Activated CD8-positive, alpha-beta memory T cell treated with anti-CD3 and anti-CD28 coated beads, Interleukin-2, amount 10 ng/mL, durations not matched to agents 7 days and 5 days (primary cell): Measurements from ENCODE around the gene CORO1C. TPM values are rescaled to one million over a fixed set of nuclear protein-coding genes. Genes with fewer than 3 reads are reported as not detected.

Experiments used
- ATAC-seq: fragments of 150-1000 bp; cut with Tn5 transposase; one replicate; pipeline ENCODE4 v1.10.0; 2021; ENCODE audit warnings: moderate library complexity
- CTCF ChIA-PET: fragments of 350-600 bp; sonication (Branson Sonifier 250); formaldehyde crosslinking; loops from one replicate; lab custom pipeline; 2021; ENCODE audit warnings: antibody characterized with exemption; lab: Charles Lee
- DNase-seq: peaks from one replicate; pipeline ENCODE4 v3.0.0-alpha.2; 2020
- H3K27ac Mint-ChIP-seq: one replicate; pipeline ENCODE4 v1.8.0; 2021; ENCODE audit warnings: mild to moderate bottlenecking, mixed read lengths
- H3K27me3 Mint-ChIP-seq: one replicate; pipeline ENCODE4 v1.8.0; 2021; ENCODE audit warnings: mixed read lengths
- H3K36me3 Mint-ChIP-seq: one replicate; pipeline ENCODE4 v1.8.0; 2021; ENCODE audit warnings: mild to moderate bottlenecking, mixed read lengths
- H3K4me1 Mint-ChIP-seq: one replicate; pipeline ENCODE4 v1.8.0; 2021; ENCODE audit warnings: mixed read lengths
- H3K4me3 Mint-ChIP-seq: one replicate; pipeline ENCODE4 v1.8.0; 2021; ENCODE audit warnings: mild to moderate bottlenecking, moderate library complexity, mixed read lengths
- H3K9me3 Mint-ChIP-seq: one replicate; pipeline ENCODE4 v1.8.0; 2022; ENCODE audit warnings: low read depth, mixed read lengths
- microRNA-seq: library from miRNA; unstranded; fragments of <30 nt; microRNA quantifications from one replicate; pipeline ENCODE4 v1.2.0, GENCODE V29; 2022
- total RNA-seq, 2 experiments: library from RNA; stranded (reverse); gene quantifications; one replicate each; pipeline ENCODE4 v1.2.3, GENCODE V29; 2021

Gene CORO1C
- total RNA-seq, 2 experiments from 2014 or later: 54.3 to 63.0 TPM

DNA sequence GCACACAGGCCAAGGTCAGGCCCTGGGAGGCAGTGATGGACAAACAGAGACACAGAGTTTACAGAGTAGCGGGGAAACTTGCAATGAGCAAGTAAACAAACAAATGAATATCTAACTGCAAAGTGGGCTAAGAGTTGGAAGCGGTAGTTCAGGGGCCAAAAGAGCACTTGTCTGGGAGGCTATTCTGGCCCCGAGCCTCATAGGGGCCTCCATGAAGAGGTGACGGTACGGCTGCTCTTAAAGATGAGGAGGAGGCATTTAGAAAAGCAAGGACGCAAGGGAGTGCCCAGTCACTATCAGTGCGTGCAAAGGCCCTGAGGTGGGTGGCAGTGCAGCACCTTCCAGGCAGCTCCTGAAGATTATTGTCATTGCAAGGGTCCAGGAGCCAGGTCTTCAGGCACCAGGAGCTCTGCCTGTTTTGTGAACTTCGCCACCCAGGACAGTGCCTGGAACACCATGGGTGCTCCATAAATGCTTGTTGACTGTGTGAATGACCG lies 129.1 kb downstream of the CORO1C start:
- ATAC-seq (no peak), DNase-seq (no peak)
- no peak overlapping the region for H3K4me3 Mint-ChIP-seq
- H3K4me1 Mint-ChIP-seq: peaks cover 2% of the 10 kb centered on the region
- peaks cover 2% of the 10 kb centered on the region for H3K9me3 Mint-ChIP-seq
- no peaks in the 10 kb centered on the region for H3K36me3 Mint-ChIP-seq
- CTCF ChIA-PET: interaction anchor here (0.7 kb wide), 1 partner anchor 256 kb away, joined by 3 read pairs; no protein-coding TSS in a partner anchor
- H3K27ac Mint-ChIP-seq: no peak overlapping the region
- H3K27me3 Mint-ChIP-seq: peaks cover 4% of the 10 kb centered on the region

DNA sequence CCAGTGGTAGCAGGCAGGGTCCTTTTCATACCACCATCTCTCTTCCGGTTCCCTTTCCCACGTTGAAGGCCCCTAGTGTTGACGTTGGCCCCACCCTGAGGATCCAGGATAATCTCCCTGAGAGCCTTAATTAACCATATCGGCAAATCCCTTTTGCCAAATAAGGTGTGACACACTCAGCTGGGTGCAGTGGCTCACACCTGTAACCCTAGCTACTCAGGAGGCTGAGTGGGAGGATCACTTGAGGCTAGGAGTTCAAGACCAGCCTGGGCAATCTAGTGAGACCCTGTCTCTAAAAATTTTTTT lies 130.7 kb downstream of the CORO1C start:
- DNase-seq (no peak), ATAC-seq (no peak)
- Mint-ChIP-seq H3K36me3 (no peaks in the 10 kb centered on the region), H3K27me3 (peaks cover 4% of the 10 kb centered on the region), H3K27ac (no peak overlapping the region), H3K4me1 (peaks cover 2% of the 10 kb centered on the region), H3K9me3 (no peaks in the 10 kb centered on the region), H3K4me3 (no peak overlapping the region)
- CTCF ChIA-PET: interaction anchor here (2.1 kb wide), 1 partner anchor 17 kb away, joined by 6 read pairs; no protein-coding TSS in a partner anchor

DNA sequence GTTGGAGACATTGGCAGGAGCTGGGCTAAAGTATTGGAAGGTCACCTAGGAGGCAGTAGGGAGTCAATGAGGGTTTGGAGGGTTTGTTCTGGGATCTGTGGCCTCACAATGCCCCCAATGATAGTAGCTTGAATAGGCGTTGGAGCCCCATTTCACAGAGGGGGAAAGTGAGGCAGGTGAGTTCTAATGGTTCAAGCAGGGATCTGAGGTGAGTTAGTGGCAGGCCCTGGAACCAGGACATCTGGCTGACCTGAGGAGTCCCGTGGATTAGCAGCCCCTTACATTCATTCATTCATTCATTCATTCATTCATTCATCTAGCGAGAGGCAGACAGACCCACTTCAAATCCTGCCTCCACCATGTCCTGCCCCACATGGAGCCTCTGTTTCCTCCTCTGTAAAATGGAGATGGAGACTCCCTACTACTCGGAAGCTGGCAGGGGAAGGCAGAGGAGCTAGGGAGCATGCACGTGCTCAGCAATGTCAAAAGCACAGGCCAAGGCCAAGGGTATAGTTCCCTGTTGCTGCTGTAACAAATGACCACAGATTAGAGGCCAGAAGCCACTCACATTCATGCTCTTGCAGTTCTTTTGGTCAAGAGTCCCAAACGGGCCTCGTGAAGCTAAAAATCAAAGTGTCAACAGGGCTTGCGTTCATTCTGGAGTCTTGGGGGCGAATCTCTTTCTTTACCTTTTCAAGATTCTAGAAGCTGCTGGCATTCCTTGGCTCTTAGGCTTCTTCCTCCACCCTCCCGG lies 131.2 kb downstream of the CORO1C start:
- H3K4me1 Mint-ChIP-seq: no peaks in the 10 kb centered on the region
- CTCF ChIA-PET: interaction anchor here (2.1 kb wide), 1 partner anchor 18 kb away, joined by 6 read pairs; no protein-coding TSS in a partner anchor
- peaks cover 4% of the 10 kb centered on the region for H3K27me3 Mint-ChIP-seq
- DNase-seq (no peak), ATAC-seq (no peak)
- no peaks in the 10 kb centered on the region for H3K9me3 Mint-ChIP-seq
- H3K4me3 Mint-ChIP-seq: no peak overlapping the region
- no peak overlapping the region for H3K27ac Mint-ChIP-seq
- no peaks in the 10 kb centered on the region for H3K36me3 Mint-ChIP-seq

DNA sequence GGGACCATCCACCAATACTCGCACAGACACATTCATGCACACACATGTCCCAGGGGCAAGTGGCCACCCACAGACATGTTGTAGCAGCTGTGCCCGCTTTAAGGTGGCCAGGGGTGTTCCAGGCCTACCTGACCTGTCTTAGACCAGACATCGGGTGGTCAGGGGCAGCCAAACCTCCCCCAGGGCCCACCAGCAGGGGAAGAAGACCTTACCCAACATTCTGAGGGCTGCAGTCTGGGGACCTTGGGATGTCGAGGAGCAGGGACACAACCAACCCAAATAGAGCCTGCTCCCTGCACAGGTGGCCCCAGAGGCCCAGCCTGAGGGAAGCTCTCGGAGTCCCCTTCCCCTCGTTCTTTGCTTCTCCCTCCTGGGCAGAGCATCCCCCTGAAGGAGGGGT lies 131.8 kb downstream of the CORO1C start:
- H3K36me3 Mint-ChIP-seq: no peaks in the 10 kb centered on the region
- ATAC-seq: no peak
- CTCF ChIA-PET: interaction anchor here (2.1 kb wide), 1 partner anchor 18 kb away, joined by 6 read pairs; no protein-coding TSS in a partner anchor

DNA sequence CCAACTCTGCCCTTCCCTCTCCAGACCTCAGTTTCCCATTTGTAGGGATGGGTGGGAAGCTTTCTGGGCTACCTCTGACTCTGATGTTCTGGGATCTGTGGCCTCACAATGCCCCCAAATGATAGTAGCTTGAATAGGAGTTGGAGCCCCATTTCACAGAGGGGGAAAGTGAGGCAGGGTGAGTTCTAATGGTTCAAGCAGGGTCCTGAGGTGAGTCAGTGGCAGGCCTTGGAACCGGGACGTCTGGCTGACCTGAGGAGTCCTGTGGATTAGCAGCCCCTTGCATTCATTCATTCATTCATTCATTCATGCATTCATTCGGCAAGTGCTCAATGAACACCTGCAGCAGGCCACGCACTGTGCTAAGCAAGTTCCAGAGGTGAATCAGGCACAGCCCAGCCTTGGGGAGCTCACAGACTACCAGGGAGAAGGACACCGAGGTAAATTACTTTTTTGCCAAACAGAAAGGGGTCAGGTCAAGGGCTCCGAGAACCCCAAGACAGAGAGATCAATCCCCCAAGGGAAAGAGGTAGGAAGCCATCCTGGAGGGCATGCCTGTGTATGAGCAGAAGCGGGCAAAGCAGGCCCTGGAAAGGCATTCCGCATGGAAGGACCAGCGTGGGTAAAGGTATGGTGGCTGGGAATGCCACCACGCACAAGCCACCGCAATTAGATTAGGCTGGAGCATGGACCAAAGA lies 132.6 kb downstream of the CORO1C start:
- H3K36me3 Mint-ChIP-seq: no peaks in the 10 kb centered on the region
- no peak overlapping the region for H3K27ac Mint-ChIP-seq
- H3K4me3 Mint-ChIP-seq: no peak overlapping the region
- DNase-seq (no peak), ATAC-seq (no peak)
- H3K4me1 Mint-ChIP-seq: no peaks in the 10 kb centered on the region
- H3K27me3 Mint-ChIP-seq: no peaks in the 10 kb centered on the region
- no peaks in the 10 kb centered on the region for H3K9me3 Mint-ChIP-seq
- CTCF ChIA-PET: no interaction called here

More for the DNA sequence above, 131.8 kb downstream of the CORO1C start:
- Mint-ChIP-seq H3K27ac (no peak overlapping the region), H3K9me3 (no peaks in the 10 kb centered on the region), H3K27me3 (no peaks in the 10 kb centered on the region), H3K4me1 (no peaks in the 10 kb centered on the region), H3K4me3 (no peak overlapping the region)
- no peak for DNase-seq

DNA sequence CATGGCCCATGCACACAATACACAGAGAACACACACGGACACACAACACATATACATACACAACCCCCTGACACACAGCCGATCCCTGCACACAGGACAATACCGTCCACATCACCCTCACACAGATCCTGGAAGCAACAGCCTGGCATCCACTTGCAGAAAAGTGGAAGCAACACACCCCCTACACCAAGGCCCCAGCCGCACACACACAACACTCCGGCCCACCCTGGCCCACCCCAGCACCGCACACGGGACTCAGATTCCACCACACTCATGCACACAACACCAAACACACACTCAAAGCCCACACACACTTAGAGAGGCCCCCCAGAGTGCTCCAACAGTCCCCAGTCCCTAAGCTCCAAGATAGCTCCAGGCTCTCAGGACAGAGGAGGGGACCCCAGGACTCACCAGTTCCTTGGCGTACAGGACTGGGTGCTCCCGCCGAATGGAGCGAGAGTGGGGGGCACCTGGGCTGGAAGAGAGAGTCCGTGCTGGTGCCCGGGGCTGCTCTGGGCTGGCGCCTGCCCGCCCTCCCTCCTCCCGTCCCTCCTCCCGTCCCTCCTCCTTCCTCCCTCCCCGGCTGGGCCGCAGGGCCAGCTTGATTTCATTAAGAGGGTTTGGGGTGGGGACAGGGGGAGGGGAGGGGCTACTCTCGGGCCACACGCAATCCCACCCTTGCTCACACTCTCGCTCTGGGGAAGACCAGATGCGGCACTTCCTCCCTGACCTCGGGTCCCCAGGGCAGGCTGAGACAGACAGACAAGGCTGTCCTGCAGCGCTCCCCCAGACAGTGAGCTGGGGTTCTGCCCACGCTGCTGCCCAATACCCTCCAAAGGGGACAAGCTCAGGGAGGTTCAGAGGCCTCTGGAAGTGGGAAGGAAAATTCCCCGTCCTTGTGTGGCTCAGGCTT lies 133.5 kb downstream of the CORO1C start, which contains the start of gene TMEM119:
TMEM119 (minus strand) TSS at position 526 of the 913 bp plus-strand sequence. CDS start 5,701 bp downstream, outside the sequence.
- DNase-seq: no peak
- Mint-ChIP-seq H3K9me3 (no peaks in the 10 kb centered on the region), H3K27ac (no peak within 1 kb of the TSS), H3K27me3 (no peaks in the 10 kb centered on the region), H3K4me1 (no peaks in the 10 kb centered on the region), H3K36me3 (no peaks in the 10 kb centered on the region), H3K4me3 (no peak within 1 kb of the TSS)
- CTCF ChIA-PET: no interaction called here
- no peak for ATAC-seq

DNA sequence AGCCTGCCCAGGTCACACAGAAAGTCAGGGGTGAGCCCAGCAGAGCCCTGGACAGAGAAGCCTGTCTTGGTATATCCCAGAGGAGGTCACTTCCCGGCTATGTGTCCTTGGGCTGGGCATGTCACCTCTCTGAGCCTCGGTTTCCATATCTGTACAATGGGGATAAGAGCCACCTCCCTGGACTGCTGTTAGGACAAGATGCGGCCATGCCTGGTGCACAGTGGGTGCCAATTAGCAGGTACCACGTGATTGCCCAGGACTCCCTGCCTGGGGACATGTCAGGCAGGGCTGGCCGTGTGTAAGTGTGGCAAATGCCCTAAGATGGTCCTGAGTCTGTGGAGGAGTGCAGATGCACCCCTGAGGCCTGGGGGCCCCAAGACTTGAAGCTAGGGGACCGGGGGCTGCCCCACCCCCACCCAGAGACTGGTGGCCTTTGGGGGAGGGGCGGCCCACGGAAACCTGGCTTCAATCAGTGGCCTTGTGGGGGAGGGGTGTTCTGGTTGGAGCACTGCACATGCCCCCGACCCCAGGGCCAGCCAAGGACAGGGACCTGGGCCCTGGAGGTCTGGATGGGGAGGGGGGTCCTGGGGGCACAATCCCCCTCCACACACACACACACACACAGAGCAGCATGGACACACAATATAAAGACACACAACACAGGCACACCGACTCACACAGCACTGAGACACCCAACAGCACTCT lies 134.3 kb downstream of the CORO1C start:
- H3K27me3 Mint-ChIP-seq: no peaks in the 10 kb centered on the region
- H3K4me3 Mint-ChIP-seq: no peak overlapping the region
- H3K36me3 Mint-ChIP-seq: no peaks in the 10 kb centered on the region
- no peak overlapping the region for H3K27ac Mint-ChIP-seq
- no peaks in the 10 kb centered on the region for H3K4me1 Mint-ChIP-seq
- H3K9me3 Mint-ChIP-seq: no peaks in the 10 kb centered on the region
- no peak for DNase-seq
- no peak for ATAC-seq
- CTCF ChIA-PET: no interaction called here

DNA sequence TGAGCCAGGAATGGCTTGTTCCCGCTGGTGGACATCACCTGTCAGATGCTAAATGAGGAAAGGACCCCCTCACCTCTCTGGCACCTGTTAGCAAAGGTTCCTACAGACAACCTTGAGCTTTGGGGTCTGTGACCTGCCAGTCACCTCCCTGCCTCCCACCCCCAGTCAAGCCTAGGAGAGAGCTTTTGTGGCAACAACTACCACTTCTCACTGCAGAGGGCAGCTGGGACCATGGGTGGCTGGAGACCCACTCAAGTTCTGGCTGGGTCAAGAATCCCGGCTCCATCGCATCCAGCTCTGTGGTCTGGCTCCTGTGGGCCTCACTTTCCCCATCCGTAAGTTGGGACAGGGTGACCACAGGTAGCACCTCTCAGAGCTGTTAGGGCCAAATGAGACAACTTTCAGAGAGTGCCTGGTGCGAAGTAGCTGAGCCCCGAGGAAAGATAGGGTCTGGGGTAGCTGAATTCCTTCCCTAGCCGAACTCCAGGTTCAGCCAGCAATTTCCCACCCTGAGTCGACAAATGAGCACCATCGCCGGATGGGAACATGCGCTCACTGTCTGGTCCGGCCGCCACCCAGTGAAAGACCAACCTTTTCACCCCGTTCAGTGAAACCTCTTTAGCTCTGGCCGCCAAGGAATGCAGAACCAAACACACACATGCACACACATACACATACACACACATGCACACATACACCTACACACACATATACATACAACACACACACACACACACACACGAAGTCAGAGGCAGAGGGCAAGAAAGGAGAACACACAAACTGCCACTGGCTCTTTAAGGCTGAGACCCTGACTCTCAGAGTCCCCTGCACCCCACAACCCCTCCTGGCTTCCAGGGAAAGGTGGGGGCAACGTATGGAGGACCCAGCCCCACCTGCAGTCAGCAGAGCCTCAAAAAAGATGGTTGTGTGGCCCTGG lies 135.3 kb downstream of the CORO1C start:
- no peak for ATAC-seq
- Mint-ChIP-seq H3K9me3 (no peaks in the 10 kb centered on the region), H3K36me3 (no peaks in the 10 kb centered on the region), H3K27ac (no peak overlapping the region), H3K4me1 (no peaks in the 10 kb centered on the region), H3K4me3 (no peak overlapping the region), H3K27me3 (no peaks in the 10 kb centered on the region)
- CTCF ChIA-PET: interaction anchor here (1.8 kb wide), 1 partner anchor 22 kb away, joined by 5 read pairs; no protein-coding TSS in a partner anchor
- no peak for DNase-seq

Small RNA genes within 50 kb of the gene (microRNA-seq; reads per million reads assigned to microRNA genes)
- not detected for gene MIR4496

Other genes with a start within 250 kb of the CORO1C start
- gene FICD, start 216.2 kb downstream of the CORO1C start, total RNA-seq: 1 to 10 TPM; 5.8 to 6.1 TPM
- gene SART3, start 170.3 kb downstream of the CORO1C start, total RNA-seq: 10 to 100 TPM; 81.2 to 99.7 TPM
- gene ISCU, start 168.9 kb downstream of the CORO1C start, total RNA-seq: 10 to 100 TPM; 64.2 to 86.9 TPM
- under 1 TPM; 0.16 to 0.20 TPM for gene TMEM119, start 133.4 kb downstream of the CORO1C start, total RNA-seq
- 100 to 1,000 TPM; 148 to 184 TPM for gene SELPLG, start 97.6 kb downstream of the CORO1C start, total RNA-seq
- gene SSH1, start 126.1 kb upstream of the CORO1C start, total RNA-seq: 10 to 100 TPM; 66.9 to 73.9 TPM
- not detected for gene DAO, start 148.6 kb upstream of the CORO1C start, total RNA-seq